ENCODE data around the gene GPX2. TPM values are rescaled to one million over a fixed set of nuclear protein-coding genes. Genes with fewer than 3 reads are reported as not detected.
A peak's percentile ranks its signal among the peaks of the same experiment; 100 is the strongest.

Gene GPX2
- total RNA-seq, 2 experiments from 2014 or later, result not detected

DNA sequence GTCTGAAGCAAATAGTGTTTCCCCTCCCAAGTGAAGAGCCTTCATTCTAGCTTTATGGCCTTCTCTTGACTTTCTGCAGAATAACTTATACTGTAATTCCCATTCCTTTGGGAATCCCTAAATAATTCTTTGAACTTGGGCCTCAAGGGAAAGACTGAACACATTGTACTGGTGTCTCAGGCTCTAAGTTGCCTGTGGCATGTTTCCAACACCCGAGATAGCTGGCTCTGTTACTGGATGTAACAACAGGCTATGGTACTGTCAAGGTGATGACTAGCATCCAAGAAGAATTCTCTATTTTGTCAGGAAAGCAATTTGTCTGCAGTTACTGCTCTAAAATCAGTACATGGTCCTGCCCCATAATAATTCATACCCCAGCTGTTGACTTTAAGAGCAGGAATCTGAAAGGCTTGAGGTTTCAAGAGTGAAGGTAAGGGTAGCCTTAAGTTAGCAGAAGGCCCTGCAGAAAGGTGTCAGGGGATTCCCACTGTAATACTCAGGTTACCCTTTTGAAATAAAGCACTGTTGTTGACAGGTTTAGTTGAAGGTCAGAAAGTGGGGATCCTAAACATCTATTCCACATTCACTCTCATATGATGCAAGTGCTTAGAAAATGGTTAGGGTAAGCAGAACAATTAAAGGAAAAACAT is 5.2 kb downstream of the GPX2 start:
- H3K27ac Mint-ChIP-seq, result peak overlapping the region; percentile 49
- H3K27me3 Mint-ChIP-seq, result no peaks in the 10 kb centered on the region
- ChIA-PET POLR2A (no interaction called here), CTCF (interaction anchor here (0.6 to 2.6 kb wide), 8 partner anchors 10 to 172 kb away, joined by 3 to 18 read pairs (median 4); partner anchors contain the start of gene FNTB)
- ATAC-seq (no peak), DNase-seq (no peak)
- peaks cover 50% of the 10 kb centered on the region for H3K4me1 Mint-ChIP-seq
- H3K36me3 Mint-ChIP-seq (ENCODE audit: low read depth), result peaks cover 32% of the 10 kb centered on the region
- H3K9me3 Mint-ChIP-seq (ENCODE audit: low read depth), result no peaks in the 10 kb centered on the region
- intact Hi-C loops (cut with DNase I, micrococcal nuclease), result no loop called here
- no peak overlapping the region for H3K4me3 Mint-ChIP-seq

DNA sequence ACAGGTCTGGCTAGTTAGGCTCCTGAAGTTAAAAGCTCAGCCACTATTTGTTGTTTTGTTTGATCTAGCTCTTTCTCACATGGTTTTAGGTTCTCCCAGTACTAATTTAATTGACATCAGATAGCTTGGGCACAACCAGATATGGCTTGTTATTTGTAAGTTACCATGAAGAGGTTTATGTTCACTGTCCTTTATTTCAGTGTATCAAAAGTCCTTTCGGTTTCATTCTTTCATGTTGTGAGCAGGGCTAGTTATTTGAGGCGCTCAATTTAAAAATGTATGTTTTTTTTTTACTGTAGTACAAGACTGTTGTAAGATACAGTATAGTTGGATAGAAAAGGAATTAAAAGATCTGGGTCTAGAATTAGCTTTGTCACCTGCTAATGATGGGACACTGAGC is 7.0 kb downstream of the GPX2 start:
- intact Hi-C loops (cut with DNase I, micrococcal nuclease), result no loop called here
- Mint-ChIP-seq H3K27ac (no peak overlapping the region), H3K4me3 (no peak overlapping the region), H3K27me3 (no peaks in the 10 kb centered on the region), H3K4me1 (peaks cover 55% of the 10 kb centered on the region), H3K9me3 (ENCODE audit: low read depth) (no peaks in the 10 kb centered on the region), H3K36me3 (ENCODE audit: low read depth) (peaks cover 39% of the 10 kb centered on the region)
- POLR2A ChIA-PET, result interaction anchor here (1.2 kb wide), 1 partner anchor 21 kb away, joined by 3 read pairs; no protein-coding TSS in a partner anchor
- peak; percentile 51 for ATAC-seq
- CTCF ChIA-PET, result interaction anchor here (1.3 to 2.6 kb wide), 3 partner anchors 11 to 112 kb away, joined by 3 to 18 read pairs (median 15); no protein-coding TSS in a partner anchor
- no peak for DNase-seq

GRCh38 chr14:64934338-64934929 is 8.1 kb downstream of the GPX2 start:
- H3K4me3 Mint-ChIP-seq, result no peak overlapping the region
- H3K27ac Mint-ChIP-seq, result no peak overlapping the region
- peaks cover 46% of the 10 kb centered on the region for H3K4me1 Mint-ChIP-seq
- POLR2A ChIA-PET, result no interaction called here
- H3K9me3 Mint-ChIP-seq (ENCODE audit: low read depth), result no peaks in the 10 kb centered on the region
- intact Hi-C loops (cut with DNase I, micrococcal nuclease), result no loop called here
- no peaks in the 10 kb centered on the region for H3K27me3 Mint-ChIP-seq
- DNase-seq (no peak), ATAC-seq (no peak)
- CTCF ChIA-PET, result interaction anchor here (1.1 kb wide), 1 partner anchor 10 kb away, joined by 5 read pairs; no protein-coding TSS in a partner anchor
- H3K36me3 Mint-ChIP-seq (ENCODE audit: low read depth), result peaks cover 43% of the 10 kb centered on the region

GRCh38 chr14:64932231-64932630 is 10.3 kb downstream of the GPX2 start:
- ChIA-PET CTCF (interaction anchor here (1.1 kb wide), 1 partner anchor 12 kb away, joined by 3 read pairs; no protein-coding TSS in a partner anchor), POLR2A (no interaction called here)
- H3K4me1 Mint-ChIP-seq, result peaks cover 27% of the 10 kb centered on the region
- DNase-seq (no peak), ATAC-seq (no peak)
- intact Hi-C loops (cut with DNase I, micrococcal nuclease), result no loop called here
- no peak overlapping the region for H3K4me3 Mint-ChIP-seq
- H3K27me3 Mint-ChIP-seq, result no peaks in the 10 kb centered on the region
- H3K36me3 Mint-ChIP-seq (ENCODE audit: low read depth), result peaks cover 30% of the 10 kb centered on the region
- no peak overlapping the region for H3K27ac Mint-ChIP-seq
- no peaks in the 10 kb centered on the region for H3K9me3 Mint-ChIP-seq (ENCODE audit: low read depth)

- no peak overlapping the region for H3K4me3 Mint-ChIP-seq
- no peaks in the 10 kb centered on the region for H3K9me3 Mint-ChIP-seq (ENCODE audit: low read depth)
- peaks cover 28% of the 10 kb centered on the region for H3K4me1 Mint-ChIP-seq
- intact Hi-C loops (cut with DNase I, micrococcal nuclease), result no loop called here
- peak overlapping the region; percentile 43 for H3K27ac Mint-ChIP-seq
- ChIA-PET CTCF (interaction anchor here (0.6 to 1.1 kb wide), 3 partner anchors 9 to 31 kb away, joined by 3 read pairs; no protein-coding TSS in a partner anchor), POLR2A (no interaction called here)
- DNase-seq (no peak), ATAC-seq (no peak)
- no peaks in the 10 kb centered on the region for H3K27me3 Mint-ChIP-seq
- peaks cover 35% of the 10 kb centered on the region for H3K36me3 Mint-ChIP-seq (ENCODE audit: low read depth)
These were observed 11.4 kb downstream of the GPX2 start for GRCh38 chr14:64931123-64931522.

DNA sequence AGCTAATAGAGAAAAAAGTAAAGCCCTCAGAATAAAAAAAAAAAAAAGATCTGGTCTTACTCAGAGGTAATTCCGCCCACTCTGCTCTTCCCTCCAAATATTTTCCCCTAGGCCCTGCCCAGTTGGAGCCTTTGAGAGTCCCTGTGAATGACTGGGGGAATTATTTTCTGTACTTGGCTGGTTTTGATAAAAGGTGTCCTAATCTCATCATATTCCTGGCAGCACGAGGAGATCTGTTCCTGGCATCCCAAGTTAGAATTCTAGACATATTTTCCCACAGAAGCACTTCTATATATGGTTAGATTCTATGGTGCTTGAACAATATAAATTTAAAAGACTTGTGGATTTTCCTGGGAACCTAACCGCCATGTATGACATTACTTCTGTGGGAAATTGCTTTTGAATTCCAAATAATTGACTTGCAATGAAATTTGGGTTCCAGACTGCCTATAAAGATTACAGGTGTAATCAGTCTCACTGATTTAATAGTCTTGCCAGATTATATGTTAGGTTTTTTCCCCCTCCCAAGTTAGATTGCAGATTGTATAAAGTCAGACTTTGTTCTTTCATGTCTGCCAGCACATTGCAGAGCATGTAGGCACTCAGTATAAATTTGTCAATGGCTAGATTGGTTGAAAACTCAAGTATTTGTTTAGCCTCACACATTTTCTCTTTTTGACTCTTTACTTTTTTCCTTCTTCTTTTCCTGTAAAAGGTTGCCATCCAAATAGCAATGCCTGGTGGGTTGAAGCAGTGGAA is 12.3 kb downstream of the GPX2 start:
- POLR2A ChIA-PET, result no interaction called here
- intact Hi-C loops (cut with DNase I, micrococcal nuclease), result no loop called here
- Mint-ChIP-seq H3K36me3 (ENCODE audit: low read depth) (peaks cover 40% of the 10 kb centered on the region), H3K27me3 (no peaks in the 10 kb centered on the region), H3K4me3 (no peak overlapping the region), H3K9me3 (ENCODE audit: low read depth) (no peaks in the 10 kb centered on the region), H3K4me1 (peaks cover 27% of the 10 kb centered on the region), H3K27ac (peak overlapping the region; percentile 51)
- DNase-seq (no peak), ATAC-seq (no peak)
- CTCF ChIA-PET, result interaction anchor here (0.6 to 0.9 kb wide), 2 partner anchors 10 to 30 kb away, joined by 3 read pairs; no protein-coding TSS in a partner anchor

DNA sequence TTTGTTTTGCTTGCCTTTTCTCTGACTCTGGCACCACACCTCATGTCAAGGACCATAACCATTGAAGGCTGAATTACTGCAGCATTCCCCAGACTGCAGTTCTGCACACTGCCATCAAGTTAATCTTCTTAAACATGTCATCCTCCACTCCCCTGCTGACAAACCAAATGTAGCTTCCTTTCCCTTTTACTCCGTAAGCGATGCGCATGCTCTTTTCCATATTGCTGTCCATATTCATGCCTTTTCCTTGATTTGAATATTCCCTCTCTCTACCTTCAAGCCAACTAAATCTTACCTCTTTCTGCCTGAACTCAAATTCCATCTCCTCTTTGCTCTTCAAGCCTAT is 13.6 kb downstream of the GPX2 start:
- peaks cover 39% of the 10 kb centered on the region for H3K36me3 Mint-ChIP-seq (ENCODE audit: low read depth)
- DNase-seq, result no peak
- intact Hi-C loops (cut with DNase I, micrococcal nuclease), result loop anchor here in 1 of 2 experiments (2.0 to 5.0 kb wide), 2 partner anchors 14 to 168 kb away; partner anchors contain the start of gene CHURC1
- no peak overlapping the region for H3K27ac Mint-ChIP-seq
- ATAC-seq, result no peak
- POLR2A ChIA-PET, result no interaction called here
- H3K9me3 Mint-ChIP-seq (ENCODE audit: low read depth), result no peaks in the 10 kb centered on the region
- no peak overlapping the region for H3K4me3 Mint-ChIP-seq
- peaks cover 26% of the 10 kb centered on the region for H3K4me1 Mint-ChIP-seq
- H3K27me3 Mint-ChIP-seq, result no peaks in the 10 kb centered on the region
- CTCF ChIA-PET, result no interaction called here

DNA sequence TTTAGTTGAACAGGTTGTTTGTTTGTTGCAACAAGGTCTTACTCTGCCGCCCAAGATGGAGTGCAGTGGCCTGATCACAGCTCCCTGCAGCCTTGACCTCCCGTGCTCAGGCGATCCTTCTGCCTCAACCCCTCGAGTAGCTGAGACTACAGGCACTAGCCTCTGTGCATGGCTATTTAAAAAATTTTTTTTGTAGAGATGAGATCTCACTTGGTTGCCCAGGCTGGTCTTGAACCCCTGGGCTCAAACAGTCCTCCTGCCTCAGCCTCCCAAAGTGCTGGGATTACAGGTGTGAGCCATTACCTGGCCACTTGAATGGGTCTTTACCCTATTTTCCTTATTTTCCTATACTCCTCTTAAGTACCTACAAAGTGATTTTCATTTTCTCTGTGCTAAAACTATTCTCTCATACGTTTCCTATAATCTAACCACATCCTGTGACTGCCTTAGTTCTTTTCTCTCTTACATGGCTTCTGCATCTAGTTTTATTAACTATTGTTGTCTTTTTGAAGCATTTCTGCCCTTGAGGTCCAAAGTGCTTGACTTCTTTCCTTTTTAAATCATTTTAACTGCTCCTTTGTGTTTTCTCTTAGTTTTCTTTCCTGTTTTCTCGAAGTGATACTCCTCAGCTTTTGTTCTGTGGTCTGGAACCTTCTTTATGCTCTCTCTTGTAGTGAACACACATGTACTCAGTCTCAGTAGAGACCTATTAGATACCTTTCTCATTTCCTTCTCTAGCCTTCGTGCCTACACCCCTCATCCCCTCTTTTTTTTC is 14.1 kb downstream of the GPX2 start:
- H3K27ac Mint-ChIP-seq, result no peak overlapping the region
- no peaks in the 10 kb centered on the region for H3K9me3 Mint-ChIP-seq (ENCODE audit: low read depth)
- ChIA-PET CTCF (no interaction called here), POLR2A (no interaction called here)
- H3K4me1 Mint-ChIP-seq, result peaks cover 31% of the 10 kb centered on the region
- H3K27me3 Mint-ChIP-seq, result no peaks in the 10 kb centered on the region
- no peak overlapping the region for H3K4me3 Mint-ChIP-seq
- ATAC-seq, result peak; percentile 81
- no peak for DNase-seq
- H3K36me3 Mint-ChIP-seq (ENCODE audit: low read depth), result peaks cover 39% of the 10 kb centered on the region
- intact Hi-C loops (cut with DNase I, micrococcal nuclease), result loop anchor here (1.0 to 5.0 kb wide), 3 partner anchors 14 to 169 kb away; partner anchors contain the start of gene CHURC1 (in 2 of the 2)

- Mint-ChIP-seq H3K9me3 (ENCODE audit: low read depth) (no peaks in the 10 kb centered on the region), H3K36me3 (ENCODE audit: low read depth) (peaks cover 34% of the 10 kb centered on the region), H3K4me3 (no peak overlapping the region), H3K4me1 (peaks cover 30% of the 10 kb centered on the region), H3K27me3 (no peaks in the 10 kb centered on the region), H3K27ac (peak overlapping the region; percentile 59)
- CTCF ChIA-PET, result interaction anchor here (0.5 to 1.8 kb wide), 7 partner anchors 10 to 255 kb away, joined by 3 to 13 read pairs (median 4); no protein-coding TSS in a partner anchor
- POLR2A ChIA-PET, result interaction anchor here (0.5 kb wide), 2 partner anchors 456 to 1134 kb away, joined by 3 read pairs; no protein-coding TSS in a partner anchor
- DNase-seq (no peak), ATAC-seq (no peak)
- intact Hi-C loops (cut with DNase I, micrococcal nuclease), result loop anchor here in 1 of 2 experiments (5.0 kb wide), 1 partner anchor 170 kb away; no protein-coding TSS in a partner anchor
These were observed 15.5 kb downstream of the GPX2 start for GRCh38 chr14:64927031-64927430.

DNA sequence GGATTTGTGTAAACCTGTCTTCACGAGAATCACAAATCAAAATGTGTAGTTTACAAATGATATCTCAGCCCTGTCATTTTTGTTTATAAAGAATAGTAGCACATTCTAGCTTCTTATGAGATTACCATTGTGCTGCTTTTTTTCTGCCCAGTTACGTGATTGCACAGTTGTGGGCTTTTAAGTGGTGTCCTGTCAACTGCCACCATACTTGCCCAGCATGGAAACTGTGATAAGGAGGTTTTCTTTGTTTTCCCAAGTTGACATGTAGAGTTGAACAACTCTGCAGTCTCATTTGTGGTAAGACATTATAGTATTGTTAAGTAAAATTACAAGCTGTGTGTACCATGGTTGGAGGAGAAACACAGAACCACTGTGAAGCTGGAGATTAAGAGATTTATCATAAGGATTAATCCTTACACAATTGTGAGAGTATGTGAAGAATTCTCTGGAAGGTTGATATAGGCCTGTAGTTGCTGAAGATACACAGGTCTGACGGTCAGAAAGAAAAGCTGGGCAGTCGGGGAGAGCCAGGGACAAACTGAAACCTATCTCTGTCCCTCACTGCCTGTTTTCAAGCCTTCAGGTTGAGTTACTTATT is 16.0 kb downstream of the GPX2 start:
- Mint-ChIP-seq H3K9me3 (ENCODE audit: low read depth) (peaks cover 4% of the 10 kb centered on the region), H3K27ac (peak overlapping the region; percentile 59), H3K27me3 (no peaks in the 10 kb centered on the region), H3K4me1 (peaks cover 35% of the 10 kb centered on the region), H3K4me3 (no peak overlapping the region), H3K36me3 (ENCODE audit: low read depth) (peaks cover 38% of the 10 kb centered on the region)
- DNase-seq (no peak), ATAC-seq (peak; percentile 10)
- CTCF ChIA-PET, result interaction anchor here (0.5 to 1.8 kb wide), 8 partner anchors 10 to 270 kb away, joined by 3 to 13 read pairs (median 4); no protein-coding TSS in a partner anchor
- POLR2A ChIA-PET, result interaction anchor here (0.5 kb wide), 2 partner anchors 455 to 1134 kb away, joined by 3 read pairs; no protein-coding TSS in a partner anchor
- intact Hi-C loops (cut with DNase I, micrococcal nuclease), result loop anchor here in 1 of 2 experiments (5.0 kb wide), 1 partner anchor 171 kb away; no protein-coding TSS in a partner anchor
